WTC11 (cell line): Measurements from ENCODE around the gene CNTNAP5. TPM values are rescaled to one million over a fixed set of nuclear protein-coding genes. Genes with fewer than 3 reads are reported as not detected.

Source experiments
- ATAC-seq: fragments of 200-7000 bp; cut with Tn5 transposase; 2 replicates; pipeline ENCODE4 v1.10.0; 2021; ENCODE audit warnings: mild to moderate bottlenecking, moderate library complexity
- CTCF ChIA-PET: fragments of 300-600 bp; sonication (Branson Sonifier 250); formaldehyde crosslinking; loops from one replicate; lab custom pipeline; 2021; ENCODE audit warnings: antibody characterized with exemption; lab: Charles Lee
- POLR2A ChIA-PET: fragments of 350-600 bp; sonication (Branson Sonifier 250); formaldehyde crosslinking; loops from one replicate; lab custom pipeline; 2021; ENCODE audit warnings: antibody characterized with exemption; lab: Charles Lee
- DNase-seq: peaks from one replicate; pipeline ENCODE4 v3.0.0; 2021; ENCODE audit warnings: low spot score
- H3K27ac Mint-ChIP-seq: 2 replicates; pipeline ENCODE4 v1.8.0; 2021; ENCODE audit warnings: mixed read lengths
- H3K27me3 Mint-ChIP-seq: 2 replicates; pipeline ENCODE4 v1.8.0; 2021; ENCODE audit warnings: low read depth, mild to moderate bottlenecking, moderate library complexity, mixed read lengths
- H3K36me3 Mint-ChIP-seq: 2 replicates; pipeline ENCODE4 v1.8.0; 2021; ENCODE audit warnings: mixed read lengths
- H3K4me1 Mint-ChIP-seq: 2 replicates; pipeline ENCODE4 v1.8.0; 2022; ENCODE audit warnings: mixed read lengths
- H3K4me3 Mint-ChIP-seq: 2 replicates; pipeline ENCODE4 v1.8.0; 2021; ENCODE audit warnings: mild to moderate bottlenecking, moderate library complexity, mixed read lengths
- H3K9me3 Mint-ChIP-seq: 2 replicates; pipeline ENCODE4 v1.8.0; 2021; ENCODE audit warnings: mixed read lengths
- CBFB ChIP-seq: sonication (generic); formaldehyde crosslinking; IDR thresholded peaks from 2 replicates; pipeline ENCODE4 v1.8.1; 2022; ENCODE audit warnings: mild to moderate bottlenecking, low read depth, missing genetic modification reagents
- CREB1 ChIP-seq: sonication (generic); formaldehyde crosslinking; IDR thresholded peaks from 2 replicates; pipeline ENCODE4 v1.8.0; 2023; ENCODE audit warnings: mild to moderate bottlenecking, missing genetic modification reagents
- E2F5 ChIP-seq: sonication (generic); formaldehyde crosslinking; IDR thresholded peaks from 2 replicates; pipeline ENCODE4 v1.8.1; 2022; ENCODE audit warnings: mild to moderate bottlenecking, moderate library complexity, missing genetic modification reagents
- ERG ChIP-seq: fragments of 250-450 bp; sonication (Bioruptor Pico); IDR thresholded peaks from 2 replicates; pipeline ENCODE4 v1.8.0; 2021; ENCODE audit warnings: mild to moderate bottlenecking
- FOXP4 ChIP-seq: sonication (generic); formaldehyde crosslinking; IDR thresholded peaks from 2 replicates; pipeline ENCODE4 v1.8.0; 2022; ENCODE audit warnings: mild to moderate bottlenecking, missing genetic modification reagents
- GTF2I ChIP-seq: fragments of 250-450 bp; sonication (Bioruptor Pico); conservative IDR thresholded peaks from 2 replicates; pipeline ENCODE4 v1.4.0; 2021; ENCODE audit warnings: mild to moderate bottlenecking
- JAZF1 ChIP-seq: fragments of 250-450 bp; sonication (Bioruptor Pico); IDR thresholded peaks from 2 replicates; pipeline ENCODE4 v1.9.0; 2021; ENCODE audit warnings: moderate library complexity, mild to moderate bottlenecking, inconsistent platforms
- MXD4 ChIP-seq: fragments of 250-450 bp; sonication (Bioruptor Pico); IDR thresholded peaks from 2 replicates; pipeline ENCODE4 v1.8.0; 2021; ENCODE audit warnings: mild to moderate bottlenecking, moderate library complexity, borderline replicate concordance
- NFATC4 ChIP-seq: fragments of 250-450 bp; sonication (Bioruptor Pico); IDR thresholded peaks from 2 replicates; pipeline ENCODE4 v1.9.0; 2021; ENCODE audit warnings: mild to moderate bottlenecking
- NFYB ChIP-seq: sonication (generic); formaldehyde crosslinking; conservative IDR thresholded peaks from 2 replicates; pipeline ENCODE4 v1.8.0; 2022; ENCODE audit warnings: low read depth, missing genetic modification reagents
- NR3C1 ChIP-seq: sonication (generic); formaldehyde crosslinking; conservative IDR thresholded peaks from 2 replicates; pipeline ENCODE4 v1.8.1; 2023; ENCODE audit warnings: low read depth, mild to moderate bottlenecking, missing genetic modification reagents
- PRRX2 ChIP-seq: fragments of 250-450 bp; sonication (Bioruptor Pico); IDR thresholded peaks from 2 replicates; pipeline ENCODE4 v1.8.0; 2021; ENCODE audit warnings: mild to moderate bottlenecking
- SMAD3 ChIP-seq: sonication (generic); formaldehyde crosslinking; IDR thresholded peaks from 2 replicates; pipeline ENCODE4 v1.8.0; 2022; ENCODE audit warnings: missing genetic modification reagents, mild to moderate bottlenecking, borderline replicate concordance
- TCF7 ChIP-seq: sonication (generic); formaldehyde crosslinking; IDR thresholded peaks from 2 replicates; pipeline ENCODE4 v1.8.0; 2022; ENCODE audit warnings: mild to moderate bottlenecking, low read depth, missing genetic modification reagents, moderate library complexity
- ZNF263 ChIP-seq: sonication (generic); formaldehyde crosslinking; IDR thresholded peaks from 2 replicates; pipeline ENCODE4 v1.8.1; 2022; ENCODE audit warnings: low read depth, mild to moderate bottlenecking, moderate library complexity, missing genetic modification reagents
- total RNA-seq: library from RNA; stranded (reverse); gene quantifications from 3 replicates; pipeline ENCODE4 v1.2.3, GENCODE V29; 2021
- TF ChIP-seq, protein P1 (sequence below): fragments of 250-450 bp; sonication (Bioruptor Pico); IDR thresholded peaks from 2 replicates; pipeline ENCODE4 v1.9.0; 2021; ENCODE audit warnings: moderate library complexity, mild to moderate bottlenecking, inconsistent platforms, borderline replicate concordance
- TF ChIP-seq, protein P2 (sequence below): fragments of 250-450 bp; sonication (Bioruptor Pico); IDR thresholded peaks from 2 replicates; pipeline ENCODE4 v1.9.0; 2021; ENCODE audit warnings: mild to moderate bottlenecking, borderline replicate concordance
- TF ChIP-seq, protein P3 (sequence below): sonication (generic); formaldehyde crosslinking; IDR thresholded peaks from 2 replicates; pipeline ENCODE4 v1.8.0; 2023; ENCODE audit warnings: mild to moderate bottlenecking, missing genetic modification reagents
- TF ChIP-seq, protein P4 (sequence below): sonication (generic); formaldehyde crosslinking; IDR thresholded peaks from 2 replicates; pipeline ENCODE4 v1.8.1; 2023; ENCODE audit warnings: mild to moderate bottlenecking, missing genetic modification reagents, moderate library complexity

Gene CNTNAP5
- total RNA-seq, 1 experiment from 2014 or later, result 0.22 TPM

DNA sequence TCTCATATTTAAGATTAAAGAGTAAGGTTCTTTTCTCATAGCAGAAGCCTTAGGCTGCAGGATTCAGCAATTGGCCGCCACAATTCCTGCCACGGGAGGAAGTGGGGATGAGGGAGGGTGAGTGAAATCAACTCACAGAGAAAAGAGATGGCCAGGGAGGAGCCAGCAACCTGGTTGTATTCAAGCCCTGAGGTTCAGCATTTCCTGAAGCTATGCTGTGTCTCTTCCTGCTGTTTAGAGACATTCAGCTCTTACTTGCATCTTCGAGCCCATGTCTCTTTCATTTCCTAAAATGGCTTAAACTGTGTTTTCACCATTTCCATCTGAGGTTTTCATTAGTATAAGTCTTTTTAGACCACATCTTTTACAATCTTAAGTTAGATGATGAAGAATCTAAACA, 522.6 kb downstream of the CNTNAP5 start:
- H3K4me3 Mint-ChIP-seq, result no peak overlapping the region
- no peaks in the 10 kb centered on the region for H3K9me3 Mint-ChIP-seq
- POLR2A ChIA-PET, result no interaction called here
- CTCF ChIA-PET, result no interaction called here
- ATAC-seq, result peak; percentile 51
- TF ChIP-seq NFYB (no peak), PRRX2 (no peak), MXD4 (CRISPR knock-in tag) (no peak), TCF7 (CRISPR knock-in tag) (no peak), CBFB (CRISPR knock-in tag) (no peak), NFATC4 (CRISPR knock-in tag) (no peak), GTF2I (no peak), ZNF263 (CRISPR knock-in tag) (no peak), CREB1 (CRISPR knock-in tag) (no peak), NR3C1 (no peak), E2F5 (CRISPR knock-in tag) (no peak), ERG (CRISPR knock-in tag) (no peak), JAZF1 (CRISPR knock-in tag) (no peak), FOXP4 (no peak), SMAD3 (CRISPR knock-in tag) (no peak)
- TF ChIP-seq, protein P1, sequence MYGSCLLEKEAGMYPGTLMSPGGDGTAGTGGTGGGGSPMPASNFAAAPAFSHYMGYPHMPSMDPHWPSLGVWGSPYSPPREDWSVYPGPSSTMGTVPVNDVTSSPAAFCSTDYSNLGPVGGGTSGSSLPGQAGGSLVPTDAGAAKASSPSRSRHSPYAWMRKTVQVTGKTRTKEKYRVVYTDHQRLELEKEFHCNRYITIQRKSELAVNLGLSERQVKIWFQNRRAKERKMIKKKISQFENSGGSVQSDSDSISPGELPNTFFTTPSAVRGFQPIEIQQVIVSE (CRISPR knock-in tag), result no peak
- TF ChIP-seq, protein P2, sequence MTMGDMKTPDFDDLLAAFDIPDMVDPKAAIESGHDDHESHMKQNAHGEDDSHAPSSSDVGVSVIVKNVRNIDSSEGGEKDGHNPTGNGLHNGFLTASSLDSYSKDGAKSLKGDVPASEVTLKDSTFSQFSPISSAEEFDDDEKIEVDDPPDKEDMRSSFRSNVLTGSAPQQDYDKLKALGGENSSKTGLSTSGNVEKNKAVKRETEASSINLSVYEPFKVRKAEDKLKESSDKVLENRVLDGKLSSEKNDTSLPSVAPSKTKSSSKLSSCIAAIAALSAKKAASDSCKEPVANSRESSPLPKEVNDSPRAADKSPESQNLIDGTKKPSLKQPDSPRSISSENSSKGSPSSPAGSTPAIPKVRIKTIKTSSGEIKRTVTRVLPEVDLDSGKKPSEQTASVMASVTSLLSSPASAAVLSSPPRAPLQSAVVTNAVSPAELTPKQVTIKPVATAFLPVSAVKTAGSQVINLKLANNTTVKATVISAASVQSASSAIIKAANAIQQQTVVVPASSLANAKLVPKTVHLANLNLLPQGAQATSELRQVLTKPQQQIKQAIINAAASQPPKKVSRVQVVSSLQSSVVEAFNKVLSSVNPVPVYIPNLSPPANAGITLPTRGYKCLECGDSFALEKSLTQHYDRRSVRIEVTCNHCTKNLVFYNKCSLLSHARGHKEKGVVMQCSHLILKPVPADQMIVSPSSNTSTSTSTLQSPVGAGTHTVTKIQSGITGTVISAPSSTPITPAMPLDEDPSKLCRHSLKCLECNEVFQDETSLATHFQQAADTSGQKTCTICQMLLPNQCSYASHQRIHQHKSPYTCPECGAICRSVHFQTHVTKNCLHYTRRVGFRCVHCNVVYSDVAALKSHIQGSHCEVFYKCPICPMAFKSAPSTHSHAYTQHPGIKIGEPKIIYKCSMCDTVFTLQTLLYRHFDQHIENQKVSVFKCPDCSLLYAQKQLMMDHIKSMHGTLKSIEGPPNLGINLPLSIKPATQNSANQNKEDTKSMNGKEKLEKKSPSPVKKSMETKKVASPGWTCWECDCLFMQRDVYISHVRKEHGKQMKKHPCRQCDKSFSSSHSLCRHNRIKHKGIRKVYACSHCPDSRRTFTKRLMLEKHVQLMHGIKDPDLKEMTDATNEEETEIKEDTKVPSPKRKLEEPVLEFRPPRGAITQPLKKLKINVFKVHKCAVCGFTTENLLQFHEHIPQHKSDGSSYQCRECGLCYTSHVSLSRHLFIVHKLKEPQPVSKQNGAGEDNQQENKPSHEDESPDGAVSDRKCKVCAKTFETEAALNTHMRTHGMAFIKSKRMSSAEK (CRISPR knock-in tag), result no peak
- TF ChIP-seq, protein P3, sequence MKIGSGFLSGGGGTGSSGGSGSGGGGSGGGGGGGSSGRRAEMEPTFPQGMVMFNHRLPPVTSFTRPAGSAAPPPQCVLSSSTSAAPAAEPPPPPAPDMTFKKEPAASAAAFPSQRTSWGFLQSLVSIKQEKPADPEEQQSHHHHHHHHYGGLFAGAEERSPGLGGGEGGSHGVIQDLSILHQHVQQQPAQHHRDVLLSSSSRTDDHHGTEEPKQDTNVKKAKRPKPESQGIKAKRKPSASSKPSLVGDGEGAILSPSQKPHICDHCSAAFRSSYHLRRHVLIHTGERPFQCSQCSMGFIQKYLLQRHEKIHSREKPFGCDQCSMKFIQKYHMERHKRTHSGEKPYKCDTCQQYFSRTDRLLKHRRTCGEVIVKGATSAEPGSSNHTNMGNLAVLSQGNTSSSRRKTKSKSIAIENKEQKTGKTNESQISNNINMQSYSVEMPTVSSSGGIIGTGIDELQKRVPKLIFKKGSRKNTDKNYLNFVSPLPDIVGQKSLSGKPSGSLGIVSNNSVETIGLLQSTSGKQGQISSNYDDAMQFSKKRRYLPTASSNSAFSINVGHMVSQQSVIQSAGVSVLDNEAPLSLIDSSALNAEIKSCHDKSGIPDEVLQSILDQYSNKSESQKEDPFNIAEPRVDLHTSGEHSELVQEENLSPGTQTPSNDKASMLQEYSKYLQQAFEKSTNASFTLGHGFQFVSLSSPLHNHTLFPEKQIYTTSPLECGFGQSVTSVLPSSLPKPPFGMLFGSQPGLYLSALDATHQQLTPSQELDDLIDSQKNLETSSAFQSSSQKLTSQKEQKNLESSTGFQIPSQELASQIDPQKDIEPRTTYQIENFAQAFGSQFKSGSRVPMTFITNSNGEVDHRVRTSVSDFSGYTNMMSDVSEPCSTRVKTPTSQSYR (CRISPR knock-in tag), result no peak
- TF ChIP-seq, protein P4, sequence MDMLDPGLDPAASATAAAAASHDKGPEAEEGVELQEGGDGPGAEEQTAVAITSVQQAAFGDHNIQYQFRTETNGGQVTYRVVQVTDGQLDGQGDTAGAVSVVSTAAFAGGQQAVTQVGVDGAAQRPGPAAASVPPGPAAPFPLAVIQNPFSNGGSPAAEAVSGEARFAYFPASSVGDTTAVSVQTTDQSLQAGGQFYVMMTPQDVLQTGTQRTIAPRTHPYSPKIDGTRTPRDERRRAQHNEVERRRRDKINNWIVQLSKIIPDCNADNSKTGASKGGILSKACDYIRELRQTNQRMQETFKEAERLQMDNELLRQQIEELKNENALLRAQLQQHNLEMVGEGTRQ (CRISPR knock-in tag), result no peak
- H3K4me1 Mint-ChIP-seq, result peaks cover 30% of the 10 kb centered on the region
- DNase-seq, result no peak
- H3K36me3 Mint-ChIP-seq, result no peaks in the 10 kb centered on the region
- H3K27me3 Mint-ChIP-seq, result no peaks in the 10 kb centered on the region
- H3K27ac Mint-ChIP-seq, result no peak overlapping the region
